Activated naive CD8-positive, alpha-beta T cell treated with anti-CD3 and anti-CD28 coated beads, Interleukin-2, amount 10 ng/mL, durations not matched to agents 7 days and 5 days (primary cell): ENCODE data around the gene STX7. TPM values are rescaled to one million over a fixed set of nuclear protein-coding genes. Genes with fewer than 3 reads are reported as not detected.
"Not testable (repeated sequence)": the region's sequence is repeated elsewhere in the genome, so short reads cannot be mapped to it uniquely, and the experiment has no call there.

Source experiments
- ATAC-seq: fragments of 150-1000 bp; cut with Tn5 transposase; one replicate; pipeline ENCODE4 v1.10.0; 2021; ENCODE audit warnings: low read depth, moderate library complexity
- POLR2A ChIA-PET: fragments of 350-600 bp; sonication (Branson Sonifier 250); formaldehyde crosslinking; loops from one replicate; lab custom pipeline; 2021; ENCODE audit warnings: antibody characterized with exemption; lab: Charles Lee
- DNase-seq: peaks from one replicate; pipeline ENCODE4 v3.0.0; 2021
- H3K27ac Mint-ChIP-seq: one replicate; pipeline ENCODE4 v1.8.0; 2022; ENCODE audit warnings: mild to moderate bottlenecking, mixed read lengths
- H3K27me3 Mint-ChIP-seq: one replicate; pipeline ENCODE4 v1.8.0; 2022; ENCODE audit warnings: mild to moderate bottlenecking, moderate library complexity, mixed read lengths
- H3K36me3 Mint-ChIP-seq: one replicate; pipeline ENCODE4 v1.8.0; 2021; ENCODE audit warnings: mild to moderate bottlenecking, mixed read lengths
- H3K4me1 Mint-ChIP-seq: one replicate; pipeline ENCODE4 v1.8.0; 2021; ENCODE audit warnings: mixed read lengths
- H3K4me3 Mint-ChIP-seq: one replicate; pipeline ENCODE4 v1.8.0; 2022; ENCODE audit warnings: mild to moderate bottlenecking, moderate library complexity, mixed read lengths
- H3K9me3 Mint-ChIP-seq: one replicate; pipeline ENCODE4 v1.8.0; 2021; ENCODE audit warnings: mixed read lengths
- total RNA-seq, 2 experiments: library from RNA; stranded (reverse); gene quantifications; one replicate each; pipeline ENCODE4 v1.2.3, GENCODE V29; 2021

STX7 gene, protein sequence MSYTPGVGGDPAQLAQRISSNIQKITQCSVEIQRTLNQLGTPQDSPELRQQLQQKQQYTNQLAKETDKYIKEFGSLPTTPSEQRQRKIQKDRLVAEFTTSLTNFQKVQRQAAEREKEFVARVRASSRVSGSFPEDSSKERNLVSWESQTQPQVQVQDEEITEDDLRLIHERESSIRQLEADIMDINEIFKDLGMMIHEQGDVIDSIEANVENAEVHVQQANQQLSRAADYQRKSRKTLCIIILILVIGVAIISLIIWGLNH
- total RNA-seq: 10 to 100 TPM; 20.5 to 25.0 TPM

DNA sequence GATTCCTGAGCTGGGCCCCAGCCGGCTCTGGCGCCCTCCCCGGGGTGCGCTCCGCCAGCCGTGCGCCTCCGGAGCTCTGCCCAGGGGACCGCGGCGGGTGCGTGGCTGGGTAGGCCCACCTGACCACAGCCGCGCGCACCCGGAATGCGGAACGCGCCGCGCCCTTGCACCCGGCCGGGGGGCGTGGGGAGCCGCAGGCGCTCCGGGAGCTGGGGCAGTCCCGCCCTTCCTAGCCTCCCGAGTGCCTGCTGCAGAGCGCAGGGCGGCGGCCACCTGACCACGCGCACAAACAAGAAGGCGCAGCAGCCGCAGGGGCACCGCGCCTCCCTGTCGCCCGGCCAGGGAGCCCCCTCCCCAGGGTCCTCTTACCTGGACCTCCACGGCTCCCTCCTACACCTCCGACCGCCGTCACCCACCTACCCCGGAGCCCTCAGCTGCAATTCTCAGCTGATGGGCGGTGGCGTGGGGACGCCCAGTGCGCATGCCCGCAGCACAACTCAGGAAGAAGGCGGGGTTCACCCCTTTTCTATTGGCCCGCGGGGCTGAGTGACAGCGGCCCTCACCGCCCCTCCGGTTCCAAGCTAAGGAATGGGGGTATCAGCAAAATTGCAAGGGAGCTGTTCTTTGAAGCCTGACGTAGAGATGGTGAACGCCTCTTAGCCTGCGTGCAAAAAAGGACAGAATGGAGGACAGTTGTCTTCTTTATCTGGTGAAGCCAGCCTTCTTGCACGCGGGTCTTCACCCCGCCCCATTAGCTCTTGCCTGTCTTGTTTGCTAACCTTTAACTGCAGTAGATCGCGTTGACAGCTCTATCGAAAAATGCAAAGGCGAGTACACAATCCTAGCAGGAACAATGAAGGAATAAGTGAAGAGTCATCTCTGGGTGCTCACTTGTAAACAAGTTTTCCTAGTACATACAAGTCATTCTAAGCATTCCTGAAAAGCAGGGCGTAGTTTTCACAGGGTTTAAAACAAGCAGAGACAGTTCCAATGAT lies at the start of gene STX7:
Gene STX7 (minus strand): TSS at position 479 of the 995 bp plus-strand sequence. CDS start 9,586 bp downstream, outside the sequence.
- Mint-ChIP-seq H3K4me3 (peak within 1 kb of the TSS; percentile 98), H3K9me3 (no peaks in the 10 kb centered on the region), H3K36me3 (peaks cover 10% of the 10 kb centered on the region), H3K27ac (peak within 1 kb of the TSS; percentile 82), H3K4me1 (peaks cover 16% of the 10 kb centered on the region), H3K27me3 (peaks cover 3% of the 10 kb centered on the region)
- ATAC-seq (peak; percentile 96), DNase-seq (peak; percentile 89)
- POLR2A ChIA-PET: interaction anchor here (0.7 to 1.5 kb wide), 7 partner anchors 18 to 303 kb away, joined by 3 to 16 read pairs (median 4); partner anchors contain the start of genes RPS12 and SLC18B1

DNA sequence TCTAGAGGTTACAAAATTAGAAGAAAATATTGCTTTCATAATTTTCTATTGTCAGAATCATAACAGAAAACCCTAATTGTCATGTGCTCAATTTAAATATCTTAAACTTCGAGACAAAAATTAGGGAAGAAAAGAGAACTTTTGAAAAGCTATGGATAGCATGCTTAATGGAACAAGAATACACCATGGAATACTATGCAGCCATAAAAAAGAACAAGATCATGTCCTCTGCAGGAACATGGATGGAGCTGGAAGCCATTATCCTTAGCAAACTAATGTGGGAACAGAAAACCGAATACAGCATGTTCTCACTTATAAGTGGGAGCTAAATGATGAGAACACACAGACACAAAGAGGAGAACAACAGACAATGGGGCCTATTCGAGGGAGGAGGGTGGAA lies 47.2 kb upstream of the STX7 start:
- H3K27me3 Mint-ChIP-seq: peaks cover 18% of the 10 kb centered on the region
- H3K36me3 Mint-ChIP-seq, ATAC-seq, H3K27ac Mint-ChIP-seq, POLR2A ChIA-PET, H3K4me3 Mint-ChIP-seq, DNase-seq, H3K4me1 Mint-ChIP-seq, H3K9me3 Mint-ChIP-seq: not testable (repeated sequence)

DNA sequence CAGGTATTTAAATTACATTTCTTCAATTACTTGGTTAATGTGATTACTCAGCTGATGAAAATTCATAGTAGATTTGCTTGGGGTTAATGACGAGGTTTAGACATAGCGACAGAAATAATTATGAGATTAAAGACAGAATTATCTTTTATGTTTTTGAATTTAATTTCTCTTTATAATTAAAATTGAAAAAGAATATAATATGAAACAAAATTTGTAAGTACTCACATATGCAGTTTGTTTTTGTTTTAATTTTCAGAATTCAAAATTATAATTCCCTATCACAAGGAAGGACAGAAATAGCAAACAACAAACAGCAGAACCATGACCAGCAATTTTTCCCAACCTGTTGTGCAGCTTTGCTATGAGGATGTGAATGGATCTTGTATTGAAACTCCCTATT lies 39.5 kb upstream of the STX7 start, which contains the start of gene TAAR8:
Gene TAAR8 (plus strand): TSS at position 301 of the 400 bp plus-strand sequence. CDS start 21 bp downstream, at position 322.
- ATAC-seq (no peak), DNase-seq (no peak)
- Mint-ChIP-seq H3K36me3 (no peaks in the 10 kb centered on the region), H3K4me1 (no peaks in the 10 kb centered on the region), H3K9me3 (no peaks in the 10 kb centered on the region), H3K4me3 (no peak within 1 kb of the TSS), H3K27me3 (peaks cover 32% of the 10 kb centered on the region), H3K27ac (no peak within 1 kb of the TSS)
- POLR2A ChIA-PET: no interaction called here

DNA sequence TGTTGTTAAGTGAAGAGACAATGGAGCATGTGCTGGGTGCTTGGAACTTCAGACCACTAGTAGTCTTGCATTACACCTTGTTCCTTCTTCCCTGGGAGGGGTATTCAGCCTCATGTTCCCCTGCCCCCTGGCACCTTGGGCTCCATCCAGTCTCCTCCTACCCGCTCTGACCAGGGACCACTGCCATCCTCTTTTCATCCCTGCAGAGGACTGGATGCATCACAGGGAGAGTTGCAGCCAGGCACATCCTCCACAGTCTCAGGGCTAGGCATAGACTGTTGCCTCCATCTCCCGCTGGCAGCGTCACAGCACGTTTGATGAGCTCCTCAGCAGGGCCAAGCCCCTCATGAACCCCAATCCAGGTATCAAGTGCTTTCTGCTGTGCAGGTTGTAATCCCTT lies 38.3 kb upstream of the STX7 start:
- Mint-ChIP-seq H3K36me3 (no peaks in the 10 kb centered on the region), H3K4me3 (no peak overlapping the region), H3K27ac (no peak overlapping the region), H3K4me1 (no peaks in the 10 kb centered on the region), H3K9me3 (no peaks in the 10 kb centered on the region), H3K27me3 (peaks cover 29% of the 10 kb centered on the region)
- POLR2A ChIA-PET: no interaction called here
- ATAC-seq (no peak), DNase-seq (no peak)

DNA sequence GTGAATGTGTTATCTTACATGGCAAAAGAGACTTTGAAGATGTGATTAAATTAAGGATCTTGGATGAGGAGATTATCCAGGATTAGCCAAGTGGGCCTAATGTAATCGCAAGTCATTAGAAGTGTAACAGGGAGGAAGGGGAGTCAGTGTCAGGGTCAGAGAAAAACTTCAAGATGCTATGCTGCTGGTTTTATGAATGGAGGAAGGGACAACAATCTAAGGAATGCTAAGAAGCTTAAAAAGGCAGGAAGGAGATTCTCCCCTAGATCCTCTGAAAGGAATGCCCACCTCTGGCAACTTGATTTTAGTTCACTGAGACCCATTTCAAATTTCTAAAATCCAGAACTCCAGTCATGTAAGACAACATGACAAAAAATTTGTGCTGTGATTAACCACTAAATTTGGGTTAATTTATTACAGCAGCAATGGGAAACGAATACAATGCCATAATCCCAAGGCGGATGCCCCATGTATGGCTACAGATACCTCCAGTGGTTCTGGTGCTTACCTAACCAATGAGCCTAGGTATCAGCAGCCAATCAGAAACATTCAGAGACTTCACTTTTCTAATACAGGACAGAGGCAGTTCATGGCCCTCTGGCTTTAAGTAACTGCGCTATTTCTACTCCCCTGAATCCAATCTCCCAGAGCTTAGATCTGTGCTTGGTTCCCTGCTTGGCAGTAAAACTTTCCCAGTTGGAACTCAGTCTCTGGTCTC lies 36.0 kb upstream of the STX7 start:
- Mint-ChIP-seq H3K27me3 (peaks cover 27% of the 10 kb centered on the region), H3K9me3 (no peaks in the 10 kb centered on the region), H3K36me3 (no peaks in the 10 kb centered on the region), H3K4me1 (no peaks in the 10 kb centered on the region), H3K27ac (no peak overlapping the region), H3K4me3 (no peak overlapping the region)
- POLR2A ChIA-PET: no interaction called here
- DNase-seq (no peak), ATAC-seq (no peak)

DNA sequence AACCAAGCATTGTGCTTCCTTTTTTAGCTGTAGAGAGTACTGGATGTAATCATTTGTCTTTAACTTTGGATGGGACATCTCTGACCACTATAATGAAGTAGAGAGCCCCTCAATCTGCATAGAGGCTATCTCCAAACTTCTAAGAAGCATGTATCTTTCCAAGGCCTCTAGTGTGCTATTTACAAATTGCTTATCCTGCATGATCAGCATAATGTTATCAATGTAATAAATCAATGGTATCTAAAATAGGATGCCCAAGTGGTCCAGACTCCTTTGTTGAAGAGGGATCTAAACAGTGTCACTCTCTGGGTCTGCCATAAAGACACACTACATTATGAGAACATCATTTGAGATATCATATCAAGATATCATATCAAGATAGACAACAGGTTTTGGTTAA lies 31.9 kb upstream of the STX7 start:
- ATAC-seq (no peak), DNase-seq (no peak)
- POLR2A ChIA-PET: no interaction called here
- H3K27me3 Mint-ChIP-seq: peaks cover 29% of the 10 kb centered on the region
- no peak overlapping the region for H3K4me3 Mint-ChIP-seq
- no peaks in the 10 kb centered on the region for H3K4me1 Mint-ChIP-seq
- no peak overlapping the region for H3K27ac Mint-ChIP-seq
- H3K36me3 Mint-ChIP-seq: no peaks in the 10 kb centered on the region
- no peaks in the 10 kb centered on the region for H3K9me3 Mint-ChIP-seq

DNA sequence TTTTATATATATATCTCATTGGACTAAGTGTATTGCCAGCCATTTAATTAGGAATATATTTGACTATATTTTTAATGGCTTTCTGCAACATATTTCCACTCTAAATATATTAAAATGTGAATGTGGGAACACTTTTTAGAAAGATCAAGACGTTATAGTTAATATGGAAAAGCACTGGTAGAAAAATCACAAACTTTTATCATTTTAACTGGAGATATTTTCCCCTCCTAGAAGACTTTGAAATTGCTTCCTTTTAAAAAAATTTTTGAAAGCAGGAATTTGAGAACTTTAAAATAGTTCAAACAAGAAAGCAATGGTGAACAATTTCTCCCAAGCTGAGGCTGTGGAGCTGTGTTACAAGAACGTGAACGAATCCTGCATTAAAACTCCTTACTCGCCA lies 25.1 kb upstream of the STX7 start, which contains the start of gene TAAR9:
Gene TAAR9 (plus strand): TSS at position 301 of the 400 bp plus-strand sequence. CDS start 13 bp downstream, at position 314.
- H3K4me1 Mint-ChIP-seq: no peaks in the 10 kb centered on the region
- no peaks in the 10 kb centered on the region for H3K36me3 Mint-ChIP-seq
- H3K9me3 Mint-ChIP-seq: no peaks in the 10 kb centered on the region
- H3K27me3 Mint-ChIP-seq: peaks cover 32% of the 10 kb centered on the region
- H3K27ac Mint-ChIP-seq: no peak within 1 kb of the TSS
- POLR2A ChIA-PET: no interaction called here
- DNase-seq (no peak), ATAC-seq (no peak)
- H3K4me3 Mint-ChIP-seq: no peak within 1 kb of the TSS

DNA sequence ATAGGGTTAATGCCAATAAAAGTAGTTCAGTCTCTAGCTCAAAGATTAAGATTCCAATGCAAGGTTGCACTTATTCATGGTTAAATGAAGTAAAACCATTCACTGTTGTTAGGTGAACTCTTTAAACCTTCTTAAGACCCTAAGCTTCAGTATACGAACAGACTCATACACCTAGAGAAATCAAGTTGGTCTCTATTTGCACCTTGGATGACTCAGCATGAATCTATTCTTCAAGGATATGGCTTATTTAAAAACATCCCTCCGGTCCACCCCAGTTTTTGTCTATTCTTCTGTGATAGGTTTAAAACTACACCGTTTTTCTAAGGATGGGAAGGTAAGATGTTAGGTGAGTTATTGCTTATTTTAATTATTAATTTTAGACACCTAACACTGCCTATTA lies 24.2 kb upstream of the STX7 start:
- Mint-ChIP-seq H3K4me3 (no peak overlapping the region), H3K4me1 (no peaks in the 10 kb centered on the region), H3K36me3 (no peaks in the 10 kb centered on the region), H3K9me3 (no peaks in the 10 kb centered on the region), H3K27me3 (peaks cover 32% of the 10 kb centered on the region), H3K27ac (no peak overlapping the region)
- POLR2A ChIA-PET: no interaction called here
- DNase-seq: no peak
- ATAC-seq: no peak

DNA sequence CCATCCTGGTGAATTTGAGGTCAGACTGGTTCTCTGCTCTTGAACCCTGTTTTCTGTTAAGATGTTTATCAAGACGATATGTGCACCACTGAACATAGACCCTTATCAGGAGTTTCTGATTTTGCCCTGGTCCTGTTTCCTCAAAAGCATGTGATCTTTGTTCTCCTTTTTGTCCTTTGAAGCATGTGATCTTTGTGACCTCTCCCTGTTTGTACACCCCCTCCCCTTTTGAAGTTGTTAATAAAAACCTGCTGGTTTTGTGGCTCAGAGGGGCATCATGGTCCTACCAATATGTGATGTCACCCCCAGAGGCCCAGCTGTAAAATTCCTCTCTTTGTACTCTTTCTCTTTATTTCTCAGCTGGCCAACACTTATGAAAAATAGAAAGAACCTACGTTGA lies 21.6 kb upstream of the STX7 start:
- H3K9me3 Mint-ChIP-seq, H3K4me3 Mint-ChIP-seq, ATAC-seq, H3K4me1 Mint-ChIP-seq, H3K27ac Mint-ChIP-seq, POLR2A ChIA-PET, DNase-seq, H3K36me3 Mint-ChIP-seq: not testable (repeated sequence)
- H3K27me3 Mint-ChIP-seq: peaks cover 22% of the 10 kb centered on the region

DNA sequence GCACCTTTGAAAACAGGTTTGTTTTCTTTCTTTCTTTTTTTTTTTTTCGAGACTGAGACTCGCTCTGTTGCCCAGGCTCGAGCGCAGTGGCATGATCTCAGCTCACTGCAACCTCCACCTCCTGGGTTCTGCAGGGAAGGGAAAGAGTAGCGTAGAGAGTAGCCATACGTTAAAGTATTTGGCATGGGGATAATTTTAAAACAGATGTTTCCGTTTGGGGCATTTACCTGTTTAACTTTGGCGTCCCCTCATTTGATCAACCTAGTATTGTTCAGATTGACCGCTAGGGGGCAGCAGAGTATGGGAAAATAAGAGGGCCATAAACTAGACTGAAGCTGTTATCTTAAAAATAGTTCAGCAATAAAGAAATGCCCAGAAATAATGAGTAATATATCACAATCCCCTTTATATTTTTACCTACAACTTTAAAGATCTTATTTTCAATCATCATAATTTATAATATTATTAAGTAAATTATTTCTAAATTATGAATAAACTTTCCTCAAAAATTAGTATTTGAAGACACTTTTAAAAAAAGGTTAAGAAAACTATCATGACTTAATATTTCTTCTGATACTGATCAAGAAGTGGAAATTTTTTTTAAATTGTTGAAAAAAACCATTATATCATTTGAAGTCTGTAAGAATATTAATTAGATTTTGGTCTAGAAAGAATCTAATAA lies 17.5 kb upstream of the STX7 start:
- Mint-ChIP-seq H3K36me3 (no peaks in the 10 kb centered on the region), H3K4me1 (peaks cover 2% of the 10 kb centered on the region), H3K27me3 (peaks cover 16% of the 10 kb centered on the region), H3K27ac (no peak overlapping the region), H3K4me3 (peak overlapping the region; percentile 48), H3K9me3 (no peaks in the 10 kb centered on the region)
- peak; percentile 72 for ATAC-seq
- POLR2A ChIA-PET: no interaction called here
- DNase-seq: peak; percentile 31

DNA sequence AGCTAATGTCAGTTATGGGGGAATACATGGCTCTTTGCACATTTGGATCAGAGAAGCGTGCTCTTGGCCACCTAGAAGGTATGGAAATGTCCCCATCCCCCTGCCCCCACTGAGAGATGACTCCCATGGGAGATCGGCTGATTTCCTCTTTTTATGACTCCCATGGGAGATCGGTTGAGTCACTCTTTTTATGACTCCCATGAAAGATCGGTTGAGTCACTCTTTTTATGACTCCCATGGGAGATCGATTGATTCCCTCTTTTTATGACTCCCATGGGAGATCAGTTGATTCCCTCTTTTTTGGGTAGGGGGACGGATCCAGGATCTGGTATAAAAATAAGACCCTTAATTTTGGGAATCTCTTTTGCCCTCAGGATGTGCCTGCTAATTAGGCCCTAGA lies 14.9 kb upstream of the STX7 start:
- no peak overlapping the region for H3K4me3 Mint-ChIP-seq
- H3K27ac Mint-ChIP-seq: no peak overlapping the region
- ATAC-seq (no peak), DNase-seq (no peak)
- POLR2A ChIA-PET: no interaction called here
- H3K36me3 Mint-ChIP-seq: no peaks in the 10 kb centered on the region
- H3K9me3 Mint-ChIP-seq: no peaks in the 10 kb centered on the region
- peaks cover 33% of the 10 kb centered on the region for H3K27me3 Mint-ChIP-seq
- H3K4me1 Mint-ChIP-seq: peaks cover 2% of the 10 kb centered on the region

DNA sequence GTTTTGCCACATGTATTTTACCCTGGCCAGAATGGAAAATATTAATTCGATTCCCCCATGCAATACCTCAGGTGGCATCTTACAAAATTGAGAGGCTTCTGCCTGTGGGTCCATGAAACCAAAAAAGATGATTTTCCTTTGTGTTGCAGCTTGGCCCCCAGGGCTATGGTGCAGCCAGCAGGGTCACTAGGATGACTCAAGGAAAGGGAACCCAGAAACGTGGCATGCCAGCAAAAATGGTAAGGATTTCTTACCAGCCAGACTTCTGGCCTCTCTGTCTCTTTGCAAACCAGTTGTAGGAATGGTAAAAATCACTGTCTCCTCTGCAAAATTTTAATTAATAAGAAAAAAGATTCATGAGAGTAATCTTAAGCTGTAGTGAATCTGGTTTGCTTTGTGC lies 13.5 kb upstream of the STX7 start:
- no peak overlapping the region for H3K4me3 Mint-ChIP-seq
- DNase-seq (no peak), ATAC-seq (no peak)
- H3K27ac Mint-ChIP-seq: no peak overlapping the region
- no peaks in the 10 kb centered on the region for H3K36me3 Mint-ChIP-seq
- H3K4me1 Mint-ChIP-seq: peaks cover 2% of the 10 kb centered on the region
- H3K27me3 Mint-ChIP-seq: peaks cover 39% of the 10 kb centered on the region
- POLR2A ChIA-PET: no interaction called here
- H3K9me3 Mint-ChIP-seq: no peaks in the 10 kb centered on the region
